Measurements from ENCODE around the gene CDH23.

DNA sequence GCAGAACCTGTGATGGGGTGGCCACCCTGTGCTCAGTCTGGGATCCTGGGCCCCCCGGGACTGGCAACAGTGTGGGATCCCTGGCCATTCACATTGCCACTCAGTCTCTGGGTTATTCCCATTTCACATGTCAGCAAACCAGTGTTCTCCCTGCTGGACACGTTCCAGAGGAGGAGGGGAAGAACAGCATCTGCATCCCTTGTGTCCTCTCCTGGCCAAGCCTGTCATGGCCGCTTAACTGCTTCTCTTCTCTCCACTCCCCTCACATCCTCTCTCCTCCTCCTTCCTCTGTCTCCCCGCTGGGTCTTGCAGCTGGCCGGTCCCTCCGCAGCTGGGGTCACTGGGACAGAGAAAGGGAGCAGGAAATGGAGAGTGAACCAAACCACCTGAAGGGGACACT lies 248.5 kb downstream of the CDH23 start:
- TF ChIP-seq CSDC2 (CRISPR knock-in tag; IDR thresholded peaks at IDR 0.05) (no peak), PPARA (CRISPR knock-in tag; IDR thresholded peaks at IDR 0.05; ENCODE audit: borderline replicate concordance) (no peak), ARNTL (CRISPR knock-in tag; IDR thresholded peaks at IDR 0.05; ENCODE audit: borderline replicate concordance, low read depth) (no peak), BACH2 (CRISPR knock-in tag; IDR thresholded peaks at IDR 0.05; ENCODE audit: borderline replicate concordance) (no peak), RARB (CRISPR knock-in tag; IDR thresholded peaks at IDR 0.05) (no peak), TSHZ2 (CRISPR knock-in tag; IDR thresholded peaks at IDR 0.05) (no peak), OSR1 (CRISPR knock-in tag; IDR thresholded peaks at IDR 0.05) (no peak), TOX (CRISPR knock-in tag; IDR thresholded peaks at IDR 0.05; ENCODE audit: borderline replicate concordance) (no peak), ZFP3 (CRISPR knock-in tag; IDR thresholded peaks at IDR 0.05) (no peak)
- TF ChIP-seq, protein P1, sequence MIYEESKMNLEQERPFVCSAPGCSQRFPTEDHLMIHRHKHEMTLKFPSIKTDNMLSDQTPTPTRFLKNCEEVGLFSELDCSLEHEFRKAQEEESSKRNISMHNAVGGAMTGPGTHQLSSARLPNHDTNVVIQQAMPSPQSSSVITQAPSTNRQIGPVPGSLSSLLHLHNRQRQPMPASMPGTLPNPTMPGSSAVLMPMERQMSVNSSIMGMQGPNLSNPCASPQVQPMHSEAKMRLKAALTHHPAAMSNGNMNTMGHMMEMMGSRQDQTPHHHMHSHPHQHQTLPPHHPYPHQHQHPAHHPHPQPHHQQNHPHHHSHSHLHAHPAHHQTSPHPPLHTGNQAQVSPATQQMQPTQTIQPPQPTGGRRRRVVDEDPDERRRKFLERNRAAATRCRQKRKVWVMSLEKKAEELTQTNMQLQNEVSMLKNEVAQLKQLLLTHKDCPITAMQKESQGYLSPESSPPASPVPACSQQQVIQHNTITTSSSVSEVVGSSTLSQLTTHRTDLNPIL (CRISPR knock-in tag; IDR thresholded peaks at IDR 0.05; ENCODE audit: low read depth) = no peak
